HuH-7 (cell line): ENCODE data around the gene ADAMTSL5.
"Not testable (repeated sequence)": the region's sequence is repeated elsewhere in the genome, so short reads cannot be mapped to it uniquely, and the experiment has no call there.

Experiments
- DNase-seq: peaks from one replicate; pipeline ENCODE4 v3.0.0; 2011; ENCODE audit warnings: low spot score

Gene ADAMTSL5

DNA sequence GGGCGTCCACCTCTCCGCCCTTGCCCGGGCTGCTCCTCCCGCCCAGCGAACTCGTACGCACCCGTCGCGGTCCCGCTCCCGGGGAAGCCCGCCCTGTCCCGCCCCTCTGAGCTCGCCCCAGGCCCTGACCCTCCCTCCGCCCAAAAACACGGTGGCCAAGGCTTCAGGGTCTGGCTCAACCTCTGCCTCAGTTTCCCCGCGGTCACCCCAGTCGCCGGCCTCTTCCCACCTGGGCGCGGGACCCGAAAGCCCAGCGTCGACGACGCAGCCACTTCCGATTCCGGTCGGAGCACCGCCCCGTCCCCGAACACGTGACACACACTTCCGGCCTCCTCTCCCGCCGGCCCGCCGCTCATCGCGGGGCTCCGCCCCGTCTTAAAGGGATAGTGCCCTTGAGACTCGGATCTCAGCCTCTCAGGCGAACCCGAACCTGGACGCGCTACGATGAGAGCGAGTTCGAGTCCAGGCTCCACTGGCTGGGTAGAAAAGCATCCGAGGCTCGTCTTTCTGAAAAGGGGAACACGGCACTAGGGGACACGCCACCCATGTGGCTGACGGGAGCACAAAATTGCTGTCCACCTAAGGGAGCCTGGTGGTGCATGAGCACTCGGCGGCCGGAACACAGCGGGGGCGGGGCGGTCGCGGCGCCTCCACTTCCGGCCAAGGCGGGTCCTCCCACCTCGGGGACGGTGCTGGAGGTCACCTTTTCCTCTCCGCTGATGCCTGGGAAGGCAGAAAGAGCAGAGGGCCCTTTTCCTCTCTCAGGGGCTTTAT, 33.7 kb downstream of the ADAMTSL5 start, which contains the start of gene C19orf25:
TSS of gene C19orf25 (minus strand) at position 282 of the 774 bp plus-strand sequence. CDS start 312 bp downstream, outside the sequence.
- DNase-seq: peak; percentile 93

DNA sequence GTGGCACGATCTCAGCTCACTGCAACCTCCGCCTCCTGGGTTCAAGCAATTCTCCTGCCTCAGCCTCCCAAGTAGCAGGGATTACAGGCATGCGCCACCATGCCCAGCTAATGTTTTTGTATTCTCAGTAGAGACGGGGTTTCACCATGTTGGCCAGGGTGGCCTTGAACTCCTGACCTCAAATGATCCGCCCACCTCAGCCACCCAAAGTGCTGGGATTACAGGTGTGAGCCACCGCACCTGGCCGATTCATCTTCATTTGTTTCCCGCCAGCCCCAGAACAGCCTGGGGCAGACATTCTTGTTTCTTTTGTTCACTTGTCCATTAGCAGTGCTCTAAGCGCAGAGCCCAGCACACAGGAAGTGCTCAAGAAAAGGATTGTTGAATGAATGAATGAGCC, 35.8 kb downstream of the ADAMTSL5 start:
- DNase-seq: not testable (repeated sequence)

- no peak for DNase-seq
Observed at GRCh38 chr19:1475751-1476437, 36.9 kb downstream of the ADAMTSL5 start.

DNA sequence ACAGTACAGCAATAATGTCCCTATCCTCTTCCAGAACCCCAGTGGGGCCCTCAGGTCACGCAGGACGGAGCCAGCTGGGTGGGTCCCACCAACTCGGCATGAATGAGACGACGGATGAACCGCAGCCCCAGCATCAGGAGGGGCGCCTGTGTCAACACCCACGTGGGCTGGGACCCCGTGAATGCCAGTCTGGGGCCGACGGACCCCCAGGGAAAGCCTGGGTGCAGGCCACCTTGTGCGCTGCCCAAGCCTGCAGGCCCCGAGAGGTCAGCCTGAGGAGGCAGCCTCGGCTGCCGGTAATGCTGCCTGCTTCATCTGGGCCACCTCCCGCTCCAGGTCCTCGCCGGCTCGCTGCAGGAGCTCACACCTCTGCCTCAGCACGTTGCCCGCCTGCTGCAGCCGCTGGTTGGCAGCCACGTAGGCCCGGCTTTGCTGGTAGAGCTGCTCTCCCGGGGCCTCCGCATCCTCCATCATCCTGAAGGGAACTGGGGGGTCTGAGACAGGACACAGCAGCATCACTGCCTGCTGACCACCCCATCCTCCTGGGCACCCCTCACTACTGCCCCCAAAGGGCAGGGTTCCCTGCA, 38.0 kb downstream of the ADAMTSL5 start:
- DNase-seq: no peak

- DNase-seq: no peak
Observed at GRCh38 chr19:1474011-1474764, 38.6 kb downstream of the ADAMTSL5 start.

- no peak for DNase-seq
Observed at GRCh38 chr19:1473085-1473851, 39.6 kb downstream of the ADAMTSL5 start.

GRCh38 chr19:1472231-1473084, 40.4 kb downstream of the ADAMTSL5 start:
- DNase-seq: no peak

GRCh38 chr19:1471515-1472160, 41.2 kb downstream of the ADAMTSL5 start:
- DNase-seq: no peak

DNA sequence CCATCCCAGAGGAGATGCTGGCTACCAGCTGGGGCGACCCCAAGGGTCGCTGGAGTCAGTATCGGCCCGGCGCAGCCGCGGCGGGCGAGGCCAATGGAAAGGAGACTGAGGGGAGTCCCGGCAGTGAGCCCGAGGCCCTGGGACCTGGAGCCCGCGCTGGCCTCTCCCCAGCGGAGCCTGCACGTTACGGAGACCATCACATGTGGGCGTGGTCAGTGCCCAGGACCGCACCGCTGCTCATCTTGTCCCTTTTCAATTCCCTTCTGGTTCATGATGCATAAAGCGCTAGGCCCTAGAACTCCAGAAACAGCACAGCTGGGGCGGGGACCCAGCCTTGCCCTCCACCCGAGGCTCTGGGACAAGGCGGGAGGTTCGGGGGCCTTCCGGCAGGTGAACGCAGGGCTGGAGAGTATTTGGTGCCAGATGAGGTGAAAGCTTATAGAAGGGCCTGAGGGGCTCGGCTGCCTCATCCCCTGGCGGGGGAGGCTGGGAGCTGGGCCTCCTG, 41.8 kb downstream of the ADAMTSL5 start:
- no peak for DNase-seq

- DNase-seq: peak; percentile 87
Observed at GRCh38 chr19:1470305-1471009, 42.4 kb downstream of the ADAMTSL5 start.

DNA sequence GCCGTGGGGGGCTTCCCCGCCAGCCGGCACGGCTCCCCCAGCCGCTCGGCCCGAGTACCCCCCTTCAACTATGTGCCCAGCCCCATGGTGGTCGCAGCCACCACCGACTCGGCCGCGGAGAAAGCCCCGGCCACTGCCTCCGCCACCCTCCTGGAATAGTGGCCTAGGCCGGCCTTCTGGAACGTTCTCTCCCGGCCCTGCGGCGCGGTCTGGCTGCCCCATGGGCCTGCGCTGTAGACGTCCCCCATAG, 42.8 kb downstream of the ADAMTSL5 start:
- no peak for DNase-seq

- DNase-seq: no peak
Observed at GRCh38 chr19:1469255-1470054, 43.4 kb downstream of the ADAMTSL5 start.

DNA sequence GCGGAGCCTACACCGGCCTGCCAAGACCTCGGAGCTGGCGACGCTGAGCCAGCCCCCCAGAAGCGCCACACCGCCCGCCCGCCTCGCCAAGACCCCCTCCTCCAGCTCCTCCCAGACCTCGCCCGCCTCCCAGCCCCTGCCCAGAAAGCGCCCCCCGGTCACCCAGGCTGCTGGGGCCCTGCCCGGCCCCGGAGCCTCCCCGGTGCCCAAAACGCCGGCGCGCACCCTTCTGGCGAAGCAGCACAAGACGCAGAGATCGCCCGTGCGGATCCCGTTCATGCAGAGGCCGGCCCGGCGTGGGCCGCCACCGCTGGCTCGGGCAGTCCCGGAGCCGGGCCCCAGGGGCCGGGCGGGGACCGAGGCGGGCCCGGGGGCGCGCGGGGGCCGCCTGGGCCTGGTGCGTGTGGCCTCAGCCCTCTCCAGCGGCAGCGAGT, 44.0 kb downstream of the ADAMTSL5 start:
- no peak for DNase-seq

GRCh38 chr19:1468274-1468820, 44.5 kb downstream of the ADAMTSL5 start:
- no peak for DNase-seq

- no peak for DNase-seq
Observed at GRCh38 chr19:1467490-1468273, 45.1 kb downstream of the ADAMTSL5 start.

DNA sequence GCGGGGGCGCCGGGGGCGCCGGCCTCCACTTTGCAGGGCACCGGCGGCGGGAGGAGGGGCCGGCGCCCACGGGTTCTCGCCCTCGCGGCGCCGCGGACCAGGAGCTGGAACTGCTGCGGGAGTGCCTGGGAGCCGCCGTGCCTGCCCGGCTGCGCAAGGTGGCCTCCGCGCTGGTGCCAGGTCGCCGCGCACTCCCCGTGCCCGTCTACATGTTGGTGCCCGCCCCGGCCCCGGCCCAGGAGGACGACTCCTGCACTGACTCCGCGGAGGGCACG, 45.7 kb downstream of the ADAMTSL5 start:
- DNase-seq: no peak

GRCh38 chr19:1466461-1467214, 46.2 kb downstream of the ADAMTSL5 start:
- no peak for DNase-seq
